ENCODE data around the gene HNRNPC.
A peak's percentile ranks its signal among the peaks of the same experiment; 100 is the strongest.
"Not testable (repeated sequence)": the region's sequence is repeated elsewhere in the genome, so short reads cannot be mapped to it uniquely, and the experiment has no call there.

HNRNPC gene

GRCh38 chr14:21185491-21185890, 83.8 kb downstream of the HNRNPC start:
- DNase-seq, result peak; percentile 45

- no peak for DNase-seq
Measured at GRCh38 chr14:21184254-21184653, 85.0 kb downstream of the HNRNPC start.

- no peak for DNase-seq
Measured at GRCh38 chr14:21182166-21182565, 87.1 kb downstream of the HNRNPC start.

GRCh38 chr14:21171128-21171527, 98.1 kb downstream of the HNRNPC start:
- no peak for DNase-seq

GRCh38 chr14:21169573-21169972, 99.7 kb downstream of the HNRNPC start:
- no peak for DNase-seq

GRCh38 chr14:21168055-21168454, 101.2 kb downstream of the HNRNPC start:
- DNase-seq, result no peak

GRCh38 chr14:21165670-21166069, 103.6 kb downstream of the HNRNPC start:
- not testable (repeated sequence) for DNase-seq

GRCh38 chr14:21165002-21165605, 104.1 kb downstream of the HNRNPC start:
- DNase-seq, result not testable (repeated sequence)

GRCh38 chr14:21163871-21164291, 105.4 kb downstream of the HNRNPC start:
- no peak for DNase-seq

- DNase-seq, result no peak
Measured at GRCh38 chr14:21162081-21162480, 107.2 kb downstream of the HNRNPC start.

GRCh38 chr14:21160061-21160610, 109.1 kb downstream of the HNRNPC start:
- DNase-seq, result no peak

All from GF-D8 (cell line).